Astrocyte of the hippocampus (primary cell): ENCODE data around the gene KPNA1.

Experiments
- DNase-seq: peaks from one replicate; pipeline ENCODE4 v3.0.0; 2011; ENCODE audit warnings: low read depth, low spot score

Gene KPNA1

GRCh38 chr3:122415762-122416654 lies 98.7 kb downstream of the KPNA1 start, which contains the start of gene WDR5B:
WDR5B (minus strand) TSS chr3:122416062; CDS start chr3:122415528, 534 bp downstream.
- DNase-seq = peak; percentile 99

GRCh38 chr3:122415104-122415744 lies 99.5 kb downstream of the KPNA1 start:
- peak; percentile 62 for DNase-seq

- no peak for DNase-seq
These were observed 100.3 kb downstream of the KPNA1 start for GRCh38 chr3:122414391-122414790.

- DNase-seq = no peak
These were observed 104.1 kb downstream of the KPNA1 start for GRCh38 chr3:122410639-122411038.

- no peak for DNase-seq
These were observed 104.6 kb downstream of the KPNA1 start for GRCh38 chr3:122410111-122410510.

- DNase-seq = no peak
These were observed 105.3 kb downstream of the KPNA1 start for GRCh38 chr3:122409446-122409845.

- DNase-seq = no peak
These were observed 106.8 kb downstream of the KPNA1 start for GRCh38 chr3:122407946-122408345.

- DNase-seq = no peak
These were observed 108.5 kb downstream of the KPNA1 start for GRCh38 chr3:122406198-122406597.

- no peak for DNase-seq
These were observed 109.7 kb downstream of the KPNA1 start for GRCh38 chr3:122405015-122405414.

GRCh38 chr3:122403489-122403888 lies 111.2 kb downstream of the KPNA1 start:
- peak; percentile 74 for DNase-seq

- no peak for DNase-seq
These were observed 115.8 kb downstream of the KPNA1 start for GRCh38 chr3:122398920-122399319.

- DNase-seq = no peak
These were observed 117.5 kb downstream of the KPNA1 start for GRCh38 chr3:122397201-122397600.

GRCh38 chr3:122396511-122396910 lies 118.2 kb downstream of the KPNA1 start:
- no peak for DNase-seq

GRCh38 chr3:122395582-122395981 lies 119.2 kb downstream of the KPNA1 start:
- DNase-seq = no peak

- peak; percentile 6 for DNase-seq
These were observed 120.6 kb downstream of the KPNA1 start for GRCh38 chr3:122394173-122394572.

- DNase-seq = peak; percentile 67
These were observed 121.6 kb downstream of the KPNA1 start for GRCh38 chr3:122392868-122393844.

GRCh38 chr3:122391681-122392446 lies 122.9 kb downstream of the KPNA1 start:
- DNase-seq = no peak

- DNase-seq = no peak
These were observed 124.1 kb downstream of the KPNA1 start for GRCh38 chr3:122390665-122391064.

GRCh38 chr3:122389892-122390291 lies 124.8 kb downstream of the KPNA1 start:
- no peak for DNase-seq

- no peak for DNase-seq
These were observed 125.5 kb downstream of the KPNA1 start for GRCh38 chr3:122389197-122389596.

- DNase-seq = no peak
These were observed 127.0 kb downstream of the KPNA1 start for GRCh38 chr3:122387709-122388108.
